Neural cell (in vitro differentiated cells): ENCODE results near the gene HLF. TPM values are rescaled to one million over a fixed set of nuclear protein-coding genes. Genes with fewer than 3 reads are reported as not detected.

ENCODE experiments used
- H2AFZ ChIP-seq: fragments of 200-600, 300-800 bp; sonication (generic), shearing (Covaris generic); 2 replicates; pipeline ENCODE4 v1.6.0; 2014; ENCODE audit warnings: low read depth, mild to moderate bottlenecking, antibody characterized with exemption, low read length, moderate library complexity
- H3F3A ChIP-seq: fragments of 200-600 bp; shearing (Covaris generic); 2 replicates; pipeline ENCODE4 v1.6.1; 2016; ENCODE audit warnings: mild to moderate bottlenecking, moderate library complexity, mixed read lengths, antibody characterized with exemption, low read length; ENCODE audit not compliant: insufficient read depth, poor library complexity, severe bottlenecking
- H3K27ac ChIP-seq: fragments of 200-600, 300-800 bp; sonication (generic), shearing (Covaris generic); 2 replicates; pipeline ENCODE4 v1.5.1; 2014; ENCODE audit warnings: mild to moderate bottlenecking, low read length, moderate library complexity
- H3K27me3 ChIP-seq: fragments of 300-800, 200-600 bp; sonication (generic), shearing (Covaris generic); 2 replicates; pipeline ENCODE4 v1.6.0; 2014; ENCODE audit warnings: mild to moderate bottlenecking, low read depth, low read length, moderate library complexity; ENCODE audit not compliant: insufficient read depth
- H3K36me3 ChIP-seq: fragments of 300-800, 200-600 bp; sonication (generic), shearing (Covaris generic); 2 replicates; pipeline ENCODE4 v1.5.1; 2014; ENCODE audit warnings: mild to moderate bottlenecking, antibody characterized with exemption, low read length, moderate library complexity; ENCODE audit not compliant: insufficient read depth
- H3K4me2 ChIP-seq: fragments of 300-800, 200-600 bp; sonication (generic), shearing (Covaris generic); 2 replicates; pipeline ENCODE4 v1.6.0; 2014; ENCODE audit warnings: mild to moderate bottlenecking, low read length
- H3K4me3 ChIP-seq: fragments of 300-800, 200-600 bp; sonication (generic), shearing (Covaris generic); 2 replicates; pipeline ENCODE4 v1.5.1; 2014; ENCODE audit warnings: mild to moderate bottlenecking, low read length, moderate library complexity
- H3K79me2 ChIP-seq: fragments of 200-600 bp; shearing (Covaris generic); replicated peaks from 2 replicates; pipeline ENCODE4 v1.6.0; 2014; ENCODE audit warnings: mild to moderate bottlenecking, low read length, moderate library complexity; ENCODE audit not compliant: insufficient read depth
- H3K9ac ChIP-seq: fragments of 300-800, 200-600 bp; sonication (generic), shearing (Covaris generic); 2 replicates; pipeline ENCODE4 v1.6.1; 2016; ENCODE audit warnings: mild to moderate bottlenecking, low read length, mixed read lengths
- H3K9me2 ChIP-seq: fragments of 200-600 bp; shearing (Covaris generic); 2 replicates; pipeline ENCODE4 v1.6.1; 2016; ENCODE audit warnings: mild to moderate bottlenecking, low read length, mixed read lengths; ENCODE audit not compliant: insufficient read depth
- H3K9me3 ChIP-seq: fragments of 200-600, 300-800 bp; sonication (generic), shearing (Covaris generic); 2 replicates; pipeline ENCODE4 v1.6.1; 2016; ENCODE audit warnings: mild to moderate bottlenecking, mixed run types, low read length, moderate library complexity, mixed read lengths
- H4K20me1 ChIP-seq: fragments of 200-600 bp; shearing (Covaris generic); 2 replicates; pipeline ENCODE4 v1.6.1; 2016; ENCODE audit warnings: mild to moderate bottlenecking, mixed run types; ENCODE audit not compliant: insufficient read depth
- CTCF ChIP-seq: fragments of 450-650 bp; IDR thresholded peaks from 2 replicates; pipeline ENCODE4 v1.5.1; 2014; ENCODE audit warnings: antibody characterized with exemption, mild to moderate bottlenecking, moderate library complexity; ENCODE audit not compliant: poor library complexity, severe bottlenecking
- EP300 ChIP-seq: fragments of 450-650 bp; conservative IDR thresholded peaks from 2 replicates; pipeline ENCODE4 v1.6.1; 2014; ENCODE audit warnings: antibody characterized with exemption, mild to moderate bottlenecking, moderate library complexity; ENCODE audit not compliant: poor library complexity, severe bottlenecking
- EZH2 ChIP-seq: fragments of 200-600, 300-800 bp; shearing (Covaris generic), sonication (generic); IDR thresholded peaks from 2 replicates; pipeline ENCODE4 v1.6.1; 2014; ENCODE audit warnings: antibody characterized with exemption, low read length, borderline replicate concordance, mild to moderate bottlenecking; ENCODE audit not compliant: insufficient read depth, poor library complexity, severe bottlenecking
- MXI1 ChIP-seq: fragments of 450-650 bp; conservative IDR thresholded peaks from 2 replicates; pipeline ENCODE4 v1.6.1; 2014; ENCODE audit warnings: antibody characterized with exemption, mild to moderate bottlenecking; ENCODE audit not compliant: poor library complexity, severe bottlenecking
- POLR2AphosphoS5 ChIP-seq: IDR thresholded peaks from 2 replicates; pipeline ENCODE4 v1.6.1; 2012
- RAD21 ChIP-seq: fragments of 450-650 bp; conservative IDR thresholded peaks from 2 replicates; pipeline ENCODE4 v1.6.1; 2014; ENCODE audit warnings: antibody characterized with exemption, mild to moderate bottlenecking, moderate library complexity
- REST ChIP-seq: IDR thresholded peaks from 2 replicates; pipeline ENCODE4 v1.6.1; 2012; ENCODE audit warnings: borderline replicate concordance
- SMC3 ChIP-seq: fragments of 450-650 bp; conservative IDR thresholded peaks from 2 replicates; pipeline ENCODE4 v1.6.1; 2014; ENCODE audit warnings: antibody characterized with exemption, mild to moderate bottlenecking, moderate library complexity; ENCODE audit not compliant: poor library complexity
- TAF1 ChIP-seq: IDR thresholded peaks from 2 replicates; pipeline ENCODE4 v1.6.1; 2012; ENCODE audit warnings: low read depth
- polyA plus RNA-seq: library from polyadenylated mRNA; depleted of rRNA; stranded (reverse); fragments of >200 nt; gene quantifications from 2 replicates; pipeline ENCODE4 v1.2.3, GENCODE V29; 2014

Gene HLF
- polyA plus RNA-seq, 1 donor from 2014 or later, result 0.71 TPM

DNA sequence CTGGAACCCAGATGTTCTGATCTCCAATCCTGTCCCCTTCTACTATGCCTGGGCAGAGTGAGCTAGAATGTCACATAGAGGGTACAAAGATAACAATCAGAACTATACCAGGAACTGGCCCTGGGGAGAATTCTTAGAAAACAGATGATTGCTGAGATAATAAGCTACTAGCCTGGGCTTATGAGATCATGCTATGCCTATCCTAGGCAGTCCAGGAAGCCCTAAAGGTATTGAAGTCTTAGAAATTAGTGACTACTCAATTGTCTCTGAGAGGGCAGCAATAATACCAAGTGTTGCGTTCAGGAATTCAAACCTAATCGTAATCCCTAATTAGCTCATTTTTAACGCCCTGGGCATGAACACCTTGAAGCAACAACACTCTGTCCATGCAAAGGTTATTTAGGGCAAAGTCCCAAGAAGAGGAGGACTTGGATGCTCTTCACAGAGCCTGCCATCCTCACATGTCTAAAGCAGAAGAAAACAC is 79.8 kb downstream of the HLF start:
- Histone ChIP-seq H3F3A (no peaks in the 10 kb centered on the region), H3K9me3 (peaks cover 3% of the 10 kb centered on the region), H3K9ac (no peak overlapping the region), H3K9me2 (no peaks in the 10 kb centered on the region), H3K27me3 (no peaks in the 10 kb centered on the region), H3K36me3 (no peaks in the 10 kb centered on the region), H2AFZ (no peak overlapping the region), H3K27ac (no peak overlapping the region), H4K20me1 (no peaks in the 10 kb centered on the region), H3K4me2 (no peak overlapping the region), H3K79me2 (no peaks in the 10 kb centered on the region), H3K4me3 (no peak overlapping the region)
- TF ChIP-seq RAD21 (no peak), SMC3 (no peak), CTCF (no peak), POLR2AphosphoS5 (no peak), MXI1 (no peak), EP300 (no peak), EZH2 (no peak), TAF1 (no peak), REST (no peak)

DNA sequence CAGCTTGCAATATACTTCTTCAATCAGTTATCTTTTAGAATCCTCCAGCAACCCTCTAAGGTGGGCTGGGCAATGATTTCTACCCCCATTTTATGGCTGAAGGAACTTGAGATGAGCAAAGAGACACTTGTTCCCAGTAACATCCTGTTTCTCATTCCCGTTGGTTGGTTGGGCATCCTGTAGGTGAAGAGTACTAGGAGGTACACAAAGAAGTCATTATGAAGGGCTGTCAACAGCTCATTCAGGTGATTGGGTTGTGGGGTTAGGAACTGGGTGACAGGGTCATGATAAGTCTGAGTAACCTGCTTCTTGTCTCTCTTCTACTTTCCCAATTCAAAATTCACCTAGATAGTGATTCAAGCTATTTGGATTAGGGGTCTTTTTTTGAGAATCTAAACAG is 80.4 kb downstream of the HLF start:
- H3K79me2 ChIP-seq, result no peaks in the 10 kb centered on the region
- H3F3A ChIP-seq, result no peaks in the 10 kb centered on the region
- H3K27ac ChIP-seq, result no peak overlapping the region
- H3K4me2 ChIP-seq, result no peak overlapping the region
- H4K20me1 ChIP-seq, result no peaks in the 10 kb centered on the region
- no peaks in the 10 kb centered on the region for H3K9me2 ChIP-seq
- H3K36me3 ChIP-seq, result no peaks in the 10 kb centered on the region
- no peak overlapping the region for H3K9ac ChIP-seq
- peaks cover 3% of the 10 kb centered on the region for H3K9me3 ChIP-seq
- TF ChIP-seq SMC3 (no peak), REST (no peak), CTCF (no peak), TAF1 (no peak), RAD21 (no peak), POLR2AphosphoS5 (no peak), MXI1 (no peak), EZH2 (no peak), EP300 (no peak)
- H2AFZ ChIP-seq, result no peak overlapping the region
- H3K27me3 ChIP-seq, result no peaks in the 10 kb centered on the region
- H3K4me3 ChIP-seq, result no peak overlapping the region
